Gastroesophageal sphincter (tissue), 3 donors: ENCODE results near the gene DOLPP1.

Source experiments
- CTCF ChIP-seq, 4 experiments: fragments of 200-600 bp in 2 of 4; fragments of 450-650 bp in 2 of 4; sonication (generic) in 1 of 4; IDR thresholded peaks; one replicate each; pipeline ENCODE4 v1.5.1; 2017 to 2019; ENCODE audit warnings: antibody characterized with exemption in 4 of 4, mild to moderate bottlenecking in 2 of 4, moderate library complexity in 2 of 4
- EP300 ChIP-seq: sonication (generic); formaldehyde crosslinking; IDR thresholded peaks from one replicate; pipeline ENCODE4 v1.6.1; 2017; ENCODE audit warnings: antibody characterized with exemption, mild to moderate bottlenecking

- TF ChIP-seq CTCF (IDR thresholded peaks at IDR 0.05) (no peak), EP300 (no peak)
These were observed 28.1 kb downstream of the DOLPP1 start for GRCh38 chr9:129108805-129109536.
